HFF-Myc (cell line): ENCODE measurements around the gene SUSD6.

ENCODE experiments used
- DNase-seq: peaks from one replicate; pipeline ENCODE4 v3.0.0-alpha.2; 2011; ENCODE audit warnings: low read depth; ENCODE audit errors: extremely low read depth
- H3K4me3 ChIP-seq: replicated peaks from 2 replicates; pipeline ENCODE4 v1.5.1; 2011; ENCODE audit warnings: low read depth, mild to moderate bottlenecking, control low read depth, low read length
- TF ChIP-seq, protein P1 (sequence below): IDR thresholded peaks from 2 replicates; pipeline ENCODE4 v1.5.1; 2012; ENCODE audit warnings: mild to moderate bottlenecking, low read depth, low read length, control low read depth; ENCODE audit errors: missing control alignments

The SUSD6 gene

GRCh38 chr14:69619012-69619411 lies 7.6 kb downstream of the SUSD6 start:
- H3K4me3 ChIP-seq, result no peak overlapping the region
- DNase-seq, result no peak
- TF ChIP-seq, protein P1, sequence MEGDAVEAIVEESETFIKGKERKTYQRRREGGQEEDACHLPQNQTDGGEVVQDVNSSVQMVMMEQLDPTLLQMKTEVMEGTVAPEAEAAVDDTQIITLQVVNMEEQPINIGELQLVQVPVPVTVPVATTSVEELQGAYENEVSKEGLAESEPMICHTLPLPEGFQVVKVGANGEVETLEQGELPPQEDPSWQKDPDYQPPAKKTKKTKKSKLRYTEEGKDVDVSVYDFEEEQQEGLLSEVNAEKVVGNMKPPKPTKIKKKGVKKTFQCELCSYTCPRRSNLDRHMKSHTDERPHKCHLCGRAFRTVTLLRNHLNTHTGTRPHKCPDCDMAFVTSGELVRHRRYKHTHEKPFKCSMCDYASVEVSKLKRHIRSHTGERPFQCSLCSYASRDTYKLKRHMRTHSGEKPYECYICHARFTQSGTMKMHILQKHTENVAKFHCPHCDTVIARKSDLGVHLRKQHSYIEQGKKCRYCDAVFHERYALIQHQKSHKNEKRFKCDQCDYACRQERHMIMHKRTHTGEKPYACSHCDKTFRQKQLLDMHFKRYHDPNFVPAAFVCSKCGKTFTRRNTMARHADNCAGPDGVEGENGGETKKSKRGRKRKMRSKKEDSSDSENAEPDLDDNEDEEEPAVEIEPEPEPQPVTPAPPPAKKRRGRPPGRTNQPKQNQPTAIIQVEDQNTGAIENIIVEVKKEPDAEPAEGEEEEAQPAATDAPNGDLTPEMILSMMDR, result no peak

DNA sequence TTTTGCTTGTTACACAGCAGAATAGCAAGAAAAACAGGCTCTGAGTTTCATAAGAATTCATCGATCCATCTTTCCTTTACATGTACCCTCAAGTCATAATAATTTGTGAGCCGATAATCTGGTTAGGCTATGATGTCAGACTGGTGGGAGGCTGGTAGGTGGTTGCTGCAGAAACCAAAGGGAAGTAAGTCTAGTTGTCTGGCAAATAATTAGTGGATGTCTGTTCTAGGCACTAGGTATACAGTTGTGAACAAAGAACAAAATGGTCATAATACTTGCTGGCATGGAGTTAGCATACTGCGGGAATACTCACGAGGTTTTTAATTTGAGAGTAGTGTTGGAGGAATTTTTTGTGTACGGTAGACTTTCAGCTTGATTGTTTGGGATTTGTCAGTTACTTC lies 8.8 kb downstream of the SUSD6 start:
- TF ChIP-seq, protein P1, result no peak
- DNase-seq, result no peak
- no peak overlapping the region for H3K4me3 ChIP-seq

DNA sequence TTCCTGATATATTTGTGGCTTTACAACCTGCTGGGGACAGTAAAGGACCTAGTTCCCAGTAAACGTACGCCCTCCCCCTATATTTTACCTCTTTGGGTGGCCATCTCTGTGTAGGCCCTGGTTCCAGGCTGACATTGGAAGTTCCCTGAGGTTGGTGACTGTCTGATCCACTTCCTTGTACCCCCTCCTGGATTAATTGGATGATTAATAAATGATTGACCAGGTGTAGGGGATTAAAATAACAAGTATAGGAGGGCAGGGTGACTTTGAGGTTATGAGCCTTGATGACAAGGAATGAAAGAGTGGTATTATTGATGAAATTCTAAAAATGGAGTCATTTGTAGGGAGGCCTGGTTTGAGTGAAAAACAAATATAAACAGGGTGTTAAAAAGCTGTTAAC lies 9.6 kb downstream of the SUSD6 start:
- TF ChIP-seq, protein P1, result no peak
- DNase-seq, result no peak
- H3K4me3 ChIP-seq, result no peak overlapping the region

DNA sequence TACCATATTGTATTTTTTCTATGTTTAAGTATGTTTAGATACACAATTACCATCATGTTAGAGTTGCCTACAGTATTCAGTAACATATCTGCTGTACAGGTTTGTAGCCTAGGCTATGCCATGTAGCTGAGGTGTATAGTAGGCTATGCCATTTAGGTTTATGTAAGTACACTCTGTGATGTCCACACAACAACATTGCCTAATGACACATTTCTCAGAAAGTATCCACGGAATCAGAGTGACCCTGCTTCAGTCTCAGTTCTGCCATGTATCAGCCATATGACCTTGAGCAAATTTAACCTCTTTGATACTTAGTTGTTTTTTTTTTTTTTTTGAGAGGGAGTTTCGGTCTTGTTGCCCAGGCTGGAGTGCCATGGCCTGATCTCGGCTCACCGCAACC lies 12.7 kb downstream of the SUSD6 start:
- TF ChIP-seq, protein P1, result no peak
- no peak overlapping the region for H3K4me3 ChIP-seq
- DNase-seq, result no peak

DNA sequence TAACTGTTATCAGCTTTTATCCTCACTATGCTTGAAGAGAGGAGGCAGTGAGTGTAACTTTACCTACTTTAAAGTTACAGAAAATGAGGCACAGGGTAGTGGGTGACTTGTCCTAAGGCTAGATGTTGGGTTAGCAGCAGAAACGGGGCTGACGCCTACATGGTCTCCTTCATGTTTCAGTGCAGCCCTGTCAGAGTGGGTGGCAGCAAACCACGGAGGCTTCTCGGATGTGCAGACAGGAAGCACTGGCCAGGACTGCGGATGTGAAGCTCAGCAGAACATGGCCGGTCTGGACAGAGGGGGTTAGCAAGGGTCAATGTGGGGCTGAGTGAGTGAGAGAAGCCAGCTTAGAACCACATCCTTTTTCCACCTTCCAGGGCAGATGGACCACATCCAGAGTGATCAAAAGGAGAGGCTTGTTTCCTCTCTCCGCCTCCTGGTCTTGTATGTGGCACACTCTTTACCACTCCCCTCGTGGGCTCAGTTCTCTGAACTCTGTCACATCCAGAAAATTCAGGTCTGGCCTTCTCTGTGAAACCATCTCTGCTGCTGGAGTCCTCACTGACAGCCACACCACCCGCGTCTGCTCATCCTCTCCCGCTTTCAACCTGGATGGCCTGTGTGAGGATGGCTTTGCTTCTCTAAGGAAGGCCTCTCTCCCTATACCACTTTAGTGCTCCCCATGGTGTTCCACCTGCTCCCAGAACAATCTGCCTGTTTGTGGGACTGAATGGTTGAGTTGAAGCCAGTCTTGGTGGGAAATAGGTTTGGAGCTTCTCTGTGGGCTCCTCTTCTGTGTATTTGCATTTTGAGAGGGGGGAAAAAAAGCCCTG lies 14.1 kb downstream of the SUSD6 start:
- no peak overlapping the region for H3K4me3 ChIP-seq
- TF ChIP-seq, protein P1, result no peak

DNA sequence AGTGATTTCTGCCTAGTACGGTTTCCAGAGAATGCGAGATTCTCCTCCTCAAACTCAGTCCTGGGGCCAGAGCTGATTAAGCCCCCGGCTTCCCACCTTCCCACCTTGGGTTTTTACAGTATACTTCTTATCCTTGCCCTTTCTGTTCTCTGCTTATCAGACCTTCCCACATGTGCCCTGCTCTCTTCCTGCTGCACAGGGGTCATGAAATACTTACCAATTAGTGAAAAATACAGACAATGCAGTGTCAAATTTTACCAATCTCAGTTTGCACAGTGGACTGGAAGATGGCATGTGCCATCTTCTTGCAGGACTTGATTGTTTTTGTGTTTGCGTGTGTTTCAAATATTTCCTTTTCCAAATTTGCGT lies 14.7 kb downstream of the SUSD6 start:
- no peak overlapping the region for H3K4me3 ChIP-seq
- TF ChIP-seq, protein P1, result no peak
- DNase-seq, result no peak

More for the DNA sequence above, 14.1 kb downstream of the SUSD6 start:
- DNase-seq, result no peak
